Activated CD8-positive, alpha-beta memory T cell treated with anti-CD3 and anti-CD28 coated beads, Interleukin-2, amount 50 U/mL, for 24 hours (primary cell): ENCODE results near the gene ATP1A4.

Experiments
- DNase-seq: peaks from one replicate; pipeline ENCODE4 v3.0.0-alpha.2; 2020; ENCODE audit errors: extremely low read depth

Gene ATP1A4

GRCh38 chr1:160206036-160206389 is 54.6 kb downstream of the ATP1A4 start:
- DNase-seq = peak; percentile 13

- DNase-seq = no peak
Observed at GRCh38 chr1:160206421-160207117, 55.2 kb downstream of the ATP1A4 start.

GRCh38 chr1:160207118-160207650 is 55.8 kb downstream of the ATP1A4 start:
- DNase-seq = no peak

GRCh38 chr1:160207771-160208556 is 56.6 kb downstream of the ATP1A4 start:
- DNase-seq = no peak

GRCh38 chr1:160208557-160209320 is 57.3 kb downstream of the ATP1A4 start:
- DNase-seq = no peak

GRCh38 chr1:160209321-160210046 is 58.1 kb downstream of the ATP1A4 start:
- DNase-seq = no peak

GRCh38 chr1:160210561-160210960 is 59.2 kb downstream of the ATP1A4 start:
- no peak for DNase-seq

GRCh38 chr1:160211046-160211790 is 59.8 kb downstream of the ATP1A4 start:
- DNase-seq = no peak

- no peak for DNase-seq
Observed at GRCh38 chr1:160214481-160215140, 63.2 kb downstream of the ATP1A4 start.

- no peak for DNase-seq
Observed at GRCh38 chr1:160216301-160216700, 64.9 kb downstream of the ATP1A4 start.

- DNase-seq = no peak
Observed at GRCh38 chr1:160217481-160218051, 66.2 kb downstream of the ATP1A4 start.

- DNase-seq = no peak
Observed at GRCh38 chr1:160219062-160219929, 67.9 kb downstream of the ATP1A4 start.

- DNase-seq = no peak
Observed at GRCh38 chr1:160220301-160220700, 68.9 kb downstream of the ATP1A4 start.

- DNase-seq = no peak
Observed at GRCh38 chr1:160221089-160221488, 69.7 kb downstream of the ATP1A4 start.

- no peak for DNase-seq
Observed at GRCh38 chr1:160222546-160222945, 71.1 kb downstream of the ATP1A4 start.

GRCh38 chr1:160224606-160225005 is 73.2 kb downstream of the ATP1A4 start:
- no peak for DNase-seq

- DNase-seq = no peak
Observed at GRCh38 chr1:160225345-160225744, 73.9 kb downstream of the ATP1A4 start.

GRCh38 chr1:160226623-160227022 is 75.2 kb downstream of the ATP1A4 start:
- no peak for DNase-seq

GRCh38 chr1:160227034-160227433 is 75.6 kb downstream of the ATP1A4 start:
- no peak for DNase-seq
